Astrocyte (in vitro differentiated cells and primary cell): ENCODE results near the gene ARID5B.

Experiments
- CTCF ChIP-seq: IDR thresholded peaks from 2 replicates; pipeline ENCODE4 v1.5.1; 2011; ENCODE audit warnings: low read depth, mild to moderate bottlenecking, inconsistent platforms, low read length, moderate library complexity; ENCODE audit not compliant: insufficient read depth
- EZH2 ChIP-seq: IDR thresholded peaks from 2 replicates; pipeline ENCODE4 v1.6.1; 2012; ENCODE audit warnings: mild to moderate bottlenecking, low read length, inconsistent platforms; ENCODE audit not compliant: insufficient read depth

- no peak for TF ChIP-seq CTCF
- TF ChIP-seq EZH2: no peak
Observed at GRCh38 chr10:62005687-62006086, 104.2 kb downstream of the ARID5B start.
